Measurements from ENCODE around the gene ALDH16A1. TPM values are rescaled to one million over a fixed set of nuclear protein-coding genes. Genes with fewer than 3 reads are reported as not detected.

Gene ALDH16A1
- total and polyA plus RNA-seq, 8 donors = 16.1 to 89.3 (median 20.8) TPM

DNA sequence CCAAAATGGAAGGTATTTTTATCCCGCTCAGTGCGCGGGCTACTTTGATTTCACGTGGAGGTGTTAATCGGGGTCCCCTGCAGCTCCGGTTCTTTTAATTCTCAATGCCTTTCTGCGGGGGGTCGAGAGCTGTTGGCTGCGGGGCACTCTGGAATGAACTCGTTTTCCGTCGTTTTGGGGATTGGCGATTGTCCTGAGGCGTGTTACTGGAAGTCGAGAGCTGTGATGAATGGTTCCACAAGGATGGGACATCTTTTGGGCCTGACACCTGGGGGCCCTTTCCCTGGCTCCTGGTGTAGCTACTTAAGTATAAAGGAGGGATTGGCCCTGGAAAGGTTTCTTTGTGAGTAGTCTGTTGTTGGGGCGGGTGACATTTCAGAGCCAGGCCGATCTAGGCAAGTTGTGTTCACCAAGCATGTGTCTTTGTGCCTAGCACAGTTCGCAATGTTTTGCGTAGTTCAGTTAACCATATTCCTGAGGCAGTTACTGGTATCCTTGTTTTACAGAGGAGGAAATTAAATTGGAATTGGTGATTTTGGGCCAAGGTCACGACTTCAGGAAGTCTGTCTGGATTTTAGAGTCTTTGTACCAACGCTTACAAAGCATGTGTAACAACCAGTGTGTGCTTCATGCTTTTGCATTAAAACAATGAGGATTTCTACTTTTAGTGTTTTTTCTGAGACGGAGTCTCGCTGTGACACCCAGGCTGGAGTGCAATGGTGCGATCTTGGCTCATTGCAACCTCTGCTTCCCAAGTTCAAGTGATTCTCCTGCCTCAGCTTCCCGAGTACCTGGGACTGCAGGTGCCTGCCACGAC is 35.2 kb downstream of the ALDH16A1 start:
- DNase-seq = no peak
- FAIRE-seq = no peak
- intact Hi-C loops (cut with DNase I) = no loop called here
- 1% methylated on average over 26 of the region's 26 CpGs for WGBS, 2 donors
- ATAC-seq = peak in 2 of 4 donors; percentile 0 to 1
- peaks cover 14 to 38% (median 30%) of the 10 kb centered on the region in 3 donors for H3K36me3 ChIP-seq
- peak overlapping the region; percentile 86 to 89 (median 88) for H3K4me3 ChIP-seq
- no peak for TF ChIP-seq CTCF (IDR thresholded peaks at IDR 0.05)
- H3K27ac ChIP-seq = peak overlapping the region; percentile 69 to 85 (median 82)
- H3K9me3 ChIP-seq = no peaks in the 10 kb centered on the region
- H3K27me3 ChIP-seq = no peaks in the 10 kb centered on the region
- H3K4me1 ChIP-seq = peaks cover 12 to 20% (median 14%) of the 10 kb centered on the region in 3 donors

DNA sequence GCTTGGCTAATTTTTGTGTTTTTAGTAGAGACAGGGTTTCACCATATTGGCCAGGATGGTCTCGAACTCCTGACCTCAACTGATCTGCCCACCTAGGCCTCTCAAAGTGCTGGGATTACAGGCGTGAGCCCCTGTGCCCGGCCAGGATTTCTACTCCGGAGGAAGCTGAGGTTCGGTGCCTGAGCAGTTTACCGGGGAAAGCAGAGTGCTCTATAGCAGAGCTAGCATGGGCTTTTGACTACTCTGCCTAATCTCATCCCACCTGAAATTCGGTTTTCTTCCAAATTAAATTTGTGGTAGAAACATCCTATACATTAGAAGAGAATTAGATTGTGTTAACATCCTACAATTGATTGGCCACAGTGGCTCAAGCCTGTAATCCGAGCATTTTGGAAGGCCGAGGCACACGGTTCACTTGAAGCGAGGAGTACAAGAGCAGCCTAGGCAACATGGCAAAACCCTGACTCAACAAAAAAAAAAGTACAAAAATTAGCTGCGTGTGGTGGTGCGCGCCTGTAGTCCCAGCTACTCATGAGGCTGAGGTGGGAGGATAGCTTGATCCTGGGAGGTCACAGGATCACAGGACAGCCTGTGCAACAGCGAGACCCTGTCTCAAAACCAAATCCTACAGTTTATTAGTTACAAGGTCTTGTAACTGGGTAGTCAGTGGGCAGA is 36.0 kb downstream of the ALDH16A1 start:
- DNase-seq (no peak), FAIRE-seq (no peak), ATAC-seq (no peak)
- no peak for TF ChIP-seq CTCF (IDR thresholded peaks at IDR 0.05)
- no peaks in the 10 kb centered on the region for H3K9me3 ChIP-seq
- H3K36me3 ChIP-seq = peaks cover 14 to 38% (median 30%) of the 10 kb centered on the region in 3 donors
- H3K4me3 ChIP-seq = peak overlapping the region; percentile 86 to 89 (median 88)
- WGBS, 2 donors = 16 to 22% methylated on average over 15 of the region's 15 CpGs
- intact Hi-C loops (cut with DNase I) = no loop called here
- peak overlapping the region in 3 of 4 donors; percentile 39 to 85 (median 82) for H3K27ac ChIP-seq
- no peaks in the 10 kb centered on the region for H3K27me3 ChIP-seq
- peaks cover 12 to 20% (median 14%) of the 10 kb centered on the region in 3 donors for H3K4me1 ChIP-seq

DNA sequence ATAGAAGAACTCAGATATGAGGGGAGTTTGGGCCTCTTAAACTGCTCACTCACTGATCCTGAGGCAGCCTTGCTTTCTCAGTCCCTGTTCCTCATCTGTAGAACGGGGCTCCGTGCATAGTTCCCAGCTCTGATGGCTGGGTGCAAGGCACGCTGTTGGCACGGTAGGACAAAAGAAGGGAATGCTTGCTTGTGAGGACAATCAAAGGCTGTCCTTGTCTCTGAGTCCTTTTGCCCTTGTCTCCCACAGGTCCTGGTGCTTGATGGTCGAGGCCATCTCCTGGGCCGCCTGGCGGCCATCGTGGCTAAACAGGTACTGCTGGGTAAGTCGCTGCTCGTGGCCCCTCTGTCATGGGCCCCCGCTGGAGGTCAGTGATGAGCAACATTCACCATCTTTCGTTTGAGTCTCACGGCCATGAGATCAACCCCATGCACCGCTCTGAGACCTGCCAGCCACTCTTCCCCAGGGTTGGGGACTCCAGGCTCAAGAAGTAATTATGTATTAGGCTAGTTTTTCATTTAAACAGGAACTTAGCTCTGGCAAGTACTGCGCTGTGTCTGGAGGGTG is 36.7 kb downstream of the ALDH16A1 start:
- H3K27ac ChIP-seq = peak overlapping the region in 2 of 4 donors; percentile 39 to 85
- WGBS, 2 donors = 38 to 40% methylated on average over 15 of the region's 15 CpGs
- FAIRE-seq = no peak

GRCh38 chr19:49490287-49491029 is 37.4 kb downstream of the ALDH16A1 start:
- FAIRE-seq (no peak), ATAC-seq (no peak), DNase-seq (peak in 1 of 6 donors; percentile 78)
- 71 to 83% methylated on average over 26 to 27 of the region's 27 CpGs for WGBS, 2 donors
- peaks cover 12 to 20% (median 14%) of the 10 kb centered on the region in 3 donors for H3K4me1 ChIP-seq
- H3K27ac ChIP-seq = peak overlapping the region in 1 of 4 donors; percentile 6
- peak overlapping the region in 2 of 4 donors; percentile 86 to 89 for H3K4me3 ChIP-seq
- no peak for TF ChIP-seq CTCF (IDR thresholded peaks at IDR 0.05)
- intact Hi-C loops (cut with DNase I) = no loop called here
- no peaks in the 10 kb centered on the region for H3K9me3 ChIP-seq
- H3K36me3 ChIP-seq = peaks cover 14 to 38% (median 30%) of the 10 kb centered on the region in 3 donors
- H3K27me3 ChIP-seq = no peaks in the 10 kb centered on the region

More for the DNA sequence above, 36.7 kb downstream of the ALDH16A1 start:
- peak overlapping the region in 3 of 4 donors; percentile 86 to 89 (median 87) for H3K4me3 ChIP-seq
- no peak for DNase-seq
- H3K27me3 ChIP-seq = no peaks in the 10 kb centered on the region
- H3K9me3 ChIP-seq = no peaks in the 10 kb centered on the region
- no peak for TF ChIP-seq CTCF (IDR thresholded peaks at IDR 0.05)
- peaks cover 12 to 20% (median 14%) of the 10 kb centered on the region in 3 donors for H3K4me1 ChIP-seq
- peaks cover 14 to 38% (median 30%) of the 10 kb centered on the region in 3 donors for H3K36me3 ChIP-seq
- intact Hi-C loops (cut with DNase I) = no loop called here
- no peak for ATAC-seq

Measured in pancreas (tissue), 10 donors.